GM10266 (cell line): ENCODE results near the gene MICALL1.

Experiments
- DNase-seq: peaks from one replicate; pipeline ENCODE4 v3.0.0; 2012; ENCODE audit errors: extremely low spot score
- TF ChIP-seq, protein P1 (sequence below): IDR thresholded peaks from 2 replicates; pipeline ENCODE4 v1.5.1; 2012; ENCODE audit warnings: mild to moderate bottlenecking, low read depth; ENCODE audit not compliant: control insufficient read depth, insufficient read depth; ENCODE audit errors: missing control alignments

Gene MICALL1

DNA sequence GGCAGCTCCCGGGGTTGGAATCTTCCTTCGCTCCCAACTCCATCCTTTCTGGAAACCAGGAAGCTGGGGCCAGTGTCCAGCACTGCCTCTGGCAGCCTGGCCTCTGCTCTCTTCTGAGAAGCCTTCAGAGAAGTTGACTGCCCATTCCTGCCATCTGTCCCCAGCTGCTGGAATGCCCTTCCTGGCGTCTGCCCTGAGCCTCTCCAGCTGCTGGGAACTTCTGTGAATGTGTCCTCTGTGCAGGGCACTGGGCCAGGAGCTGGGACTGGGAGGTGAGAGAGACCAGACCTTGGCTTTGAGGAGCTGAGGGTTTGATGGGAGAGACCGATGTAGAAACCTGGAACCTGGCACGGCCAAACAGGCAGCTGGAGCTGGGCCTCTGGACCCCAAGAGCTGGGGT is 84.2 kb downstream of the MICALL1 start:
- DNase-seq, result no peak
- TF ChIP-seq, protein P1, sequence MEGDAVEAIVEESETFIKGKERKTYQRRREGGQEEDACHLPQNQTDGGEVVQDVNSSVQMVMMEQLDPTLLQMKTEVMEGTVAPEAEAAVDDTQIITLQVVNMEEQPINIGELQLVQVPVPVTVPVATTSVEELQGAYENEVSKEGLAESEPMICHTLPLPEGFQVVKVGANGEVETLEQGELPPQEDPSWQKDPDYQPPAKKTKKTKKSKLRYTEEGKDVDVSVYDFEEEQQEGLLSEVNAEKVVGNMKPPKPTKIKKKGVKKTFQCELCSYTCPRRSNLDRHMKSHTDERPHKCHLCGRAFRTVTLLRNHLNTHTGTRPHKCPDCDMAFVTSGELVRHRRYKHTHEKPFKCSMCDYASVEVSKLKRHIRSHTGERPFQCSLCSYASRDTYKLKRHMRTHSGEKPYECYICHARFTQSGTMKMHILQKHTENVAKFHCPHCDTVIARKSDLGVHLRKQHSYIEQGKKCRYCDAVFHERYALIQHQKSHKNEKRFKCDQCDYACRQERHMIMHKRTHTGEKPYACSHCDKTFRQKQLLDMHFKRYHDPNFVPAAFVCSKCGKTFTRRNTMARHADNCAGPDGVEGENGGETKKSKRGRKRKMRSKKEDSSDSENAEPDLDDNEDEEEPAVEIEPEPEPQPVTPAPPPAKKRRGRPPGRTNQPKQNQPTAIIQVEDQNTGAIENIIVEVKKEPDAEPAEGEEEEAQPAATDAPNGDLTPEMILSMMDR, result no peak

DNA sequence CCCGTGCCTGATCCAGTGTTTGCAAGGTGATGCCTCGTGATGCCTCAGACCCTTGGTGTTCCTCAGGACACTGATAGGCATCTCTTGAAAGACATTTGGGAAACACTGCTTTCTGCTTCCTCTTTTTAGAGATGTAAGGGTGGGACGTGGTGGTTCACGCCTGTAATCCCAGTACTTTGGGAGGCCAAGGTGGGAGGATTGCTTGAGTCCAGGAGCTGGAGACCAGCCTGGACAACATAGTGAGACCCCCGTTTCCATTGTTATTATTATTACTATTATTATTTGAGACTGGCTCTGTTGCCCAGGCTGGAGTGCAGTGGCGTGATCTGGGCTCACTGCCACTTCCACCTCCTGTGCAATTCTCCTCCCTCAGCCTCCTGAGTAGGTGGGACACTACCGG is 84.8 kb downstream of the MICALL1 start:
- DNase-seq, result no peak
- TF ChIP-seq, protein P1, result no peak

DNA sequence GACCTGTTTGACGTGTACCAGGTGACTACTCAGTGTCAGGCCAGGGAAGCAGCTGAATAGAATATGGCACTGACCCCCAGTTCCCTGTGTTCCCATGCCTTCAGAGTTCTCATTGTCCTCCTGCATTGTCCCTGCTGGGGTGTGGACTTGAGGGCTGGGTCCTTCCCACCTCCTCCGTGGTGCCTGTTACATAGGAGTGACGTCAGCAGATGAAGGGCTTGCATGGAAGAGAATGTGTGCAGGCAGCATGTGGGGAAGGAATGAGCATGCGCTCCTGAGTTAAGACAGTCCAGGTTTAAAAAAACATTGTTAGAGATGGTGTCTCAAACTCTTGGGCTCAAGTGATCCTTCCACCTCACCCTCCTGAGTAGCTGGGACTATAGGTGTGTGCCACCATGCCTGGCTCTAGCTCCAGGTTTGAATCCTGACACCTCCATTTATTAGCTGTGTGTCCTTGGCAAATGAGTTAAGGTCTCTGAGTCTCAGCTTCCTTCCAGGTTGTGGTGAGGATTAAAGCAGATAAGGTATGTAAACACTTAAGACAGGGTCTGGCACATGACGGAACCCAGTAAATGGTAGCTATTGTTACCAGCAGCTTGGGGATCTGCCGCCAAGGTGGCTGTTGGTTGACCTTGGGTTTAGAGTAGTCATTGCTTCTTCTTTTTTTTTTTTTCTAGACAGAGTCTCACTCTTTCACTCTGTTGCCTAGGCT is 85.8 kb downstream of the MICALL1 start:
- DNase-seq, result no peak
- TF ChIP-seq, protein P1, result no peak
